Esophagus squamous epithelium (tissue), 5 donors: ENCODE data around the gene NEMF. TPM values are rescaled to one million over a fixed set of nuclear protein-coding genes. Genes with fewer than 3 reads are reported as not detected.

ENCODE experiments used
- DNase-seq: peaks from one replicate; lab custom pipeline; 2025; lab: John Stamatoyannopoulos, UW
- H3K27ac ChIP-seq, 4 donors: fragments of 200-600 bp; sonication (generic); one replicate each; pipeline ENCODE4 v1.5.1; 2016 to 2019; ENCODE audit warnings: mild to moderate bottlenecking in 1 of 4
- H3K27me3 ChIP-seq, 4 donors: fragments of 200-600 bp; sonication (generic); 1 replicate in 3 of 4; 2 replicates in 1 of 4; pipeline versions ENCODE4 v1.5.1 to v1.6.0; 2017 to 2021; ENCODE audit warnings: antibody characterized with exemption in 1 of 4
- H3K36me3 ChIP-seq, 3 donors: fragments of 200-600 bp; sonication (generic); one replicate each; pipeline ENCODE4 v1.5.1; 2016 to 2019
- H3K4me1 ChIP-seq, 3 donors: fragments of 200-600 bp; sonication (generic); one replicate each; pipeline ENCODE4 v1.5.1; 2017 to 2019
- H3K4me3 ChIP-seq, 4 donors: fragments of 200-600 bp; sonication (generic); 1 replicate in 3 of 4; 2 replicates in 1 of 4; pipeline ENCODE4 v1.5.1; 2016 to 2019; ENCODE audit warnings: mild to moderate bottlenecking in 2 of 4, moderate library complexity in 1 of 4
- H3K9me3 ChIP-seq, 3 donors: fragments of 200-600 bp; sonication (generic); one replicate each; pipeline ENCODE4 v1.5.1; 2016 to 2019
- CTCF ChIP-seq, 6 experiments: fragments of 450-650 bp in 4 of 6; fragments of 200-600 bp in 2 of 6; sonication (generic) in 2 of 6; IDR thresholded peaks; one replicate each; pipeline ENCODE4 v1.5.1; 2016 to 2019; ENCODE audit warnings: antibody characterized with exemption in 6 of 6, mild to moderate bottlenecking in 4 of 6, moderate library complexity in 4 of 6
- POLR2A ChIP-seq, 4 donors: fragments of 450-650 bp; IDR thresholded peaks; one replicate each; pipeline ENCODE4 v1.6.1; 2017; ENCODE audit warnings: antibody characterized with exemption in 4 of 4, mild to moderate bottlenecking in 4 of 4, moderate library complexity in 3 of 4
- WGBS, 2 donors: methylation state at CpG; one replicate each; pipeline ENCODE4 v1.1.5; 2018; 5-methylcytosine and 5-hydroxymethylcytosine counted together
- intact Hi-C: fragments of 100-400 bp; cut with DNase I; formaldehyde crosslinking; loops from one replicate; pipeline ENCODE4 v1.15.0; 2022
- total RNA-seq, 4 donors: library from RNA; depleted of rRNA; stranded (reverse); fragments of >200 nt; gene quantifications; one replicate each; pipeline ENCODE4 v1.1.0, GENCODE V29; 2016
- donor health status: DM: yes; HTN: yes; CAD: no.

NEMF gene
- total RNA-seq, 4 donors from 2014 or later: 36.4 to 89.8 (median 59.9) TPM

- Histone ChIP-seq H3K27me3 (no peaks in the 10 kb centered on the region), H3K9me3 (no peaks in the 10 kb centered on the region), H3K36me3 (no peaks in the 10 kb centered on the region), H3K4me1 (peaks cover 0 to 37% (median 12%) of the 10 kb centered on the region in 3 donors), H3K27ac (peak overlapping the region in 2 of 4 donors; percentile 38 to 39), H3K4me3 (no peak overlapping the region)
- WGBS, 2 donors: 85 to 91% methylated on average over 11 to 13 of the region's 18 CpGs
- TF ChIP-seq CTCF (IDR thresholded peaks at IDR 0.05) (no peak), POLR2A (IDR thresholded peaks at IDR 0.05) (no peak)
- no peak for DNase-seq
- intact Hi-C loops: loop anchor here (10.0 kb wide), 1 partner anchor 222 kb away; no protein-coding TSS in a partner anchor
Observed at GRCh38 chr14:49882826-49883694, 30.5 kb upstream of the NEMF start.

DNA sequence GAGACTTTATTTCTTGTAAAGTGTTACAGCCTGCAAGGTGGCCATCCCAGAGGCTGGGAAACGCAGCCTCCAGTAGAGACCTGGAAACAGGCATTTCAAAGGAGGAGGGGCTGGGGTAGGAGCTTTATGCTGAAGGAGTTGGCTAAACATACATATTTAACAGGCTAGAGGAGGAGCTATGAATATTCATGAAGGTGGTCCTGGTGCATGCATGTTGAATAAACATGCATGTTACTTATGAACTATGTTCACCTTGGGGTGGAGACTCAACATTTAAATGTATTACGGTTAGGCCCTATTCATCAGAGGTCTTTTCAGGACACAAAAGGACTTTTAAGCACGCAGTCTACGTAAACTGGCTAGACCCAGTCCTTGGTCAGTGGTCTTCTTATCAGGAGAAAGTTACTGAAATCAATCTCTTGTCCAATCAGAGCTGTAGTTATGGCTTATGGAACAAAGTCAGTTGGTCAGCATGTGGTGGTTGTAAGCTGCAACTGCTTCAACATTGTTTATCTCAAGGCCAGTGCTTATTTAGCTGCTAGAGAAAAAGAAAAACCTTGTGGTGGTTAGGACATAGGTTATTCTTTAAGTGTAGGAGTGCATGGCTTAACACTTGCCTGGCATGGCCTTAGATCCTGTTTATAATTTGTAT is 28.9 kb upstream of the NEMF start:
- DNase-seq: no peak
- Histone ChIP-seq H3K4me1 (peaks cover 0 to 37% (median 12%) of the 10 kb centered on the region in 3 donors), H3K27ac (peak overlapping the region in 2 of 4 donors; percentile 75 to 86), H3K4me3 (no peak overlapping the region), H3K9me3 (no peaks in the 10 kb centered on the region), H3K36me3 (no peaks in the 10 kb centered on the region), H3K27me3 (no peaks in the 10 kb centered on the region)
- intact Hi-C loops: loop anchor here (10.0 kb wide), 1 partner anchor 223 kb away; no protein-coding TSS in a partner anchor
- TF ChIP-seq CTCF (IDR thresholded peaks at IDR 0.05): no peak
- no peak for TF ChIP-seq POLR2A (IDR thresholded peaks at IDR 0.05)
- 81 to 90% methylated on average over 4 of the region's 4 CpGs for WGBS, 2 donors

- Histone ChIP-seq H3K27ac (peak overlapping the region; percentile 69 to 86 (median 72)), H3K4me1 (peaks cover 0 to 37% (median 12%) of the 10 kb centered on the region in 3 donors), H3K27me3 (no peaks in the 10 kb centered on the region), H3K9me3 (no peaks in the 10 kb centered on the region), H3K4me3 (no peak overlapping the region), H3K36me3 (no peaks in the 10 kb centered on the region)
- no peak for TF ChIP-seq CTCF (IDR thresholded peaks at IDR 0.05)
- TF ChIP-seq POLR2A (IDR thresholded peaks at IDR 0.05): no peak
- DNase-seq: no peak
- 24 to 45% methylated on average over 9 of the region's 9 CpGs for WGBS, 2 donors
- intact Hi-C loops: loop anchor here (10.0 kb wide), 1 partner anchor 224 kb away; no protein-coding TSS in a partner anchor
Observed at GRCh38 chr14:49880267-49881064, 27.9 kb upstream of the NEMF start.

GRCh38 chr14:49879646-49880204 is 27.1 kb upstream of the NEMF start:
- Histone ChIP-seq H3K27ac (peak overlapping the region; percentile 51 to 86 (median 72)), H3K9me3 (no peaks in the 10 kb centered on the region), H3K4me1 (peaks cover 0 to 37% (median 12%) of the 10 kb centered on the region in 3 donors), H3K27me3 (no peaks in the 10 kb centered on the region), H3K4me3 (no peak overlapping the region), H3K36me3 (no peaks in the 10 kb centered on the region)
- 63 to 75% methylated on average over 5 to 7 of the region's 8 CpGs for WGBS, 2 donors
- intact Hi-C loops: loop anchor here (10.0 kb wide), 3 partner anchors 85 to 225 kb away; no protein-coding TSS in a partner anchor
- no peak for DNase-seq
- no peak for TF ChIP-seq POLR2A (IDR thresholded peaks at IDR 0.05)
- peak; percentile 20 to 84 (median 60) for TF ChIP-seq CTCF (IDR thresholded peaks at IDR 0.05)
